Kidney capillary endothelial cell (primary cell): ENCODE measurements around the gene CUX1.
"Not testable (repeated sequence)": the region's sequence is repeated elsewhere in the genome, so short reads cannot be mapped to it uniquely, and the experiment has no call there.

Experiments used
- DNase-seq: peaks from one replicate; pipeline ENCODE4 v3.0.0-alpha.2; 2018; ENCODE audit warnings: low spot score

The CUX1 gene

GRCh38 chr7:102313997-102314780 lies 496.8 kb downstream of the CUX1 start:
- no peak for DNase-seq

- no peak for DNase-seq
These were observed 500.0 kb downstream of the CUX1 start for GRCh38 chr7:102317231-102318059.

DNA sequence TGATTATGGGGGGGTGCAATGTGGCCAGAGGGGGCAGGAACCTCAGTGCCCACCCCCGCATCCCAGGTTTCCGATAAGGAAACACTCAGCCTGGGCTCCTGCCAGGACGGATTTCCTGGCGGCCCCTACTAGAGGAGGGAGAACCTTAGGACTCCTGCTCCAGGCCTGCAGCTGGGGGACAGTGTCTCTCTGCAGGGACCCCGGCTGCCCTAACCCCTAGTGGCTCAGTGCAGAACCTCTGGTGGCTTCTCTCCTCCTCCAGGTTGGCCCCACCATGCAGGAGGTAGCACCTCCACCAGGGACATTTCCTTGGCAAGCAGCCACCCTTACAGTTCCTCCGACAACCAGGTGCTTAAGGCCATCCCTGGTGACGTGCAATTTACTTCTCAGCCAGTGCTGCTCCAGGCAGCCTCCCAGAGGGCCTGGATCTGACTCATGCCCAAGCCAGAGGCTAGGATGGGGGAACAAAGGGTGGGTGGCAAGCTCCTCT lies 501.1 kb downstream of the CUX1 start:
- DNase-seq: peak; percentile 83

DNA sequence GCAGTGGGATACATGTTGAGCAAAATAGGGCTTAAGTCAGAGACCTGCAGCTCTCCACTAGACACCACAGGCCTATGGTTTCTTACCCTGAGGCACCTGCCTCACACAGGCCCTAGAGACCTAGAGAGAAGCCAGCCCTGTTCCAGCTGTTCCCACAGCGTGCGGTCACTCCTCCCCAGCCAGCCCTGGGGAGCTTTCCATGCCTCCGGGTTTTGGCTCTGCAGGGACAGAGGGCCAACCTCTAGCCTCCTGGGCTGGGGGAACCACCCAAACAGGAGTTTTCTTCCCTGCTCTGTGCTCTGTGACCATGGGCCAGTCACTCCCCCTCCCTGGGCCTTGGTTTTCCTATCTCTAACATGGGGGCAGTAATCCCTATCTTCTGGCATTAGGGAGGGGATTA lies 502.2 kb downstream of the CUX1 start:
- DNase-seq: no peak

DNA sequence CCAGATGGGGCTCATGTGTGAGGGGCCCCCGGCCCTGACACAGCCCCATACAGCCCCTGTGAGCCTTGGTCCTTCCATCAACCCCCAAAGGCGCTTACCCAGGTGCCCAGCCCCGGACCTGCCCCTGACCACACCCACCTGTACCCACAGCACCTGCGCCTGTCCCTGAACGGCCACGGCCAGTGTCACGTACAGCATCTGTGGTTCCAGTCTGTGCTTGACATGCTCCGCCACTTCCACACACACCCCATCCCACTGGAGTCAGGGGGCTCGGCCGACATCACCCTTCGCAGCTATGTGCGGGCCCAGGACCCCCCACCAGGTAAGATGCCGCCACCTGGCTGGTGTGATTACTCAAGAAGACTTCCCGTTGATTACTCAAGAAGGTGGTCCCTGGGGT lies 502.8 kb downstream of the CUX1 start:
- no peak for DNase-seq

- no peak for DNase-seq
These were observed 503.4 kb downstream of the CUX1 start for GRCh38 chr7:102320601-102321350.

- peak; percentile 65 for DNase-seq
These were observed 504.1 kb downstream of the CUX1 start for GRCh38 chr7:102321351-102322201.

- peak; percentile 36 for DNase-seq
These were observed 504.8 kb downstream of the CUX1 start for GRCh38 chr7:102322202-102322715.

- no peak for DNase-seq
These were observed 506.4 kb downstream of the CUX1 start for GRCh38 chr7:102323914-102324195.

GRCh38 chr7:102325106-102325505 lies 507.7 kb downstream of the CUX1 start:
- not testable (repeated sequence) for DNase-seq

- no peak for DNase-seq
These were observed 508.9 kb downstream of the CUX1 start for GRCh38 chr7:102326157-102326889.

DNA sequence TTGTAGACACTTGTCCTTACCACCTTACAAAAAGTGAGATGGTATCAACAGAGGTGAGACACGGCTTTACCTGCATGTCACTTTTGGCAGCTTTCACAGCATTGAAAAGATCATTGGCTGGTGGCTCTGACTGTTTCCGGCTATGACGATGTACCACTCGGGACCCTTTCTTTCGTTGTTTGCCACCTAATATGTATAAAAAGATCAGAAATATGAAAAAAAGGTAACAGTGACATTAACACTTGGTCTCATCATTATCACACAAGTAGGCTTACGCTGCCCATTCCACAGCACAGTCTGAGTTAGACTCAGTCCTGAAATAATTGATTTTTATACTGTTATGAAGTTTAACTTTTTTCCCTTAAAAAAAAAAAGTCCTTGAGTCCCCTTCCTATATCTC lies 509.8 kb downstream of the CUX1 start:
- DNase-seq: not testable (repeated sequence)

DNA sequence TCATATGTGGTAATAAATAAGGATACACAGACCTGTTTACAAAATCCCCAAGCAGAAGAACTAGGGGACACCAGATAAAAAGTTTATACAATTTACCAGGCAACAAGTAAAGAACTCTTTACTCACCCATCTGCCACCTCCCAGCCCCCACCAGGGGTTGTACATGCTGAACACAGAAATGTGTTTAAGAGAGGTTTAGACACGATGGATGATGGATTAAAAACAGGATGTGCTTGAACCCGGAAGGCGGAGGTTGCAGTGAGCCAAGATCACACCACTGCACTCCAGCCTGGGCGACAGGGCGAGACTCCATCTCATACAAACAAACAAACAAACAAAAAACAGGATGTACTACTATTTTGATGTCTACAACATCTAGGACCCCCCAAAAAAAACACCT lies 511.4 kb downstream of the CUX1 start:
- not testable (repeated sequence) for DNase-seq

GRCh38 chr7:102329366-102329765 lies 511.9 kb downstream of the CUX1 start:
- not testable (repeated sequence) for DNase-seq

DNA sequence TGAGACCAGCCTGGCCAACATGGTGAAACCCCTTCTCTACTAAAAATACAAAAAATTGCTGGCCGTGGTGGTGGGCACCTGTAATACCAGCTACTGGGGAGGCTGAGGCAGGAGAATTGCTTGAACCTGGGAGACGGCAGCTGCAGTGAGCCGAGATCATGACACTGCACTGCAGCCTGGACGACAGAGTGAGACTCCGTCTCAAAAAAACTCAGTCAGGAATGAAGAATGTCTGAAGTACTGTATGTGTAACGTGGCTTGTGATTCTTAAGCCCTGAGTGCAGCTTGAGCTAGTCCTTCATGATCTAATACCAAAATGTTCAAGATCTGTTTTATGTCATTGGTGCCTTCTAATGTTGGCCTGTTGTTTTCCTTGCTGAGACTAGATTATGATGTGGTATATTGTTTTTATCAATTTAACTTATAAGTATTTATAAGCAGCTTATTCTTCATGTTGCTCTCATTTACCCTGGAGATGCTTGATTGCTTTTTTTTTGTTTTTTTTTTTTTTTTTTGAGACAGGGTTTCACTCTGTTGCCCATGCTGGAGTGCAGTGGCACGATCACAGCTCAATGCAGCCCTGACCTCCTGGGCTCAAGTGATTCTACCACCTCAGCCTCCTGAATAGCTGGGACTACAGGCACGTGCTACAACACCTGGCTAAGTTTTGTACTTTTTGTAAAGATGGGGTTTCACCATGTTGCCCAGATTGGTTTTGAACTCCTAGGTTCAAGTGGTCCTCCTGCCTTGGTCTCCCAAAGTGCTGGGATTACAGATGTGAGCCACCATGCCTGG lies 513.4 kb downstream of the CUX1 start:
- not testable (repeated sequence) for DNase-seq
